Kidney epithelial cell (primary cell): Measurements from ENCODE around the gene RCSD1. TPM values are rescaled to one million over a fixed set of nuclear protein-coding genes. Genes with fewer than 3 reads are reported as not detected.

Source experiments
- DNase-seq: peaks from one replicate; pipeline ENCODE4 v3.0.0-alpha.2; 2010; ENCODE audit warnings: low read depth
- H3K27me3 ChIP-seq: 2 replicates; pipeline ENCODE4 v1.6.0; 2011; ENCODE audit warnings: low read length; ENCODE audit not compliant: control insufficient read depth, insufficient read depth
- H3K36me3 ChIP-seq: 2 replicates; pipeline ENCODE4 v1.5.1; 2011; ENCODE audit warnings: low read length; ENCODE audit not compliant: control insufficient read depth, insufficient read depth
- H3K4me3 ChIP-seq: 2 replicates; pipeline ENCODE4 v1.5.1; 2011; ENCODE audit warnings: low read depth, mild to moderate bottlenecking, control low read depth, low read length
- total RNA-seq: library from RNA; depleted of rRNA; stranded (reverse); fragments of >200 nt; gene quantifications from 2 replicates; pipeline ENCODE4 v1.2.3, GENCODE V29; 2015
- TF ChIP-seq, protein P1 (sequence below): IDR thresholded peaks from 2 replicates; pipeline ENCODE4 v1.5.1; 2011; ENCODE audit warnings: mild to moderate bottlenecking, moderate library complexity, low read length, control low read depth, inconsistent platforms; ENCODE audit not compliant: insufficient read depth, poor library complexity, severe bottlenecking

The RCSD1 gene
- total RNA-seq, 1 donor from 2014 or later = 0.21 TPM

DNA sequence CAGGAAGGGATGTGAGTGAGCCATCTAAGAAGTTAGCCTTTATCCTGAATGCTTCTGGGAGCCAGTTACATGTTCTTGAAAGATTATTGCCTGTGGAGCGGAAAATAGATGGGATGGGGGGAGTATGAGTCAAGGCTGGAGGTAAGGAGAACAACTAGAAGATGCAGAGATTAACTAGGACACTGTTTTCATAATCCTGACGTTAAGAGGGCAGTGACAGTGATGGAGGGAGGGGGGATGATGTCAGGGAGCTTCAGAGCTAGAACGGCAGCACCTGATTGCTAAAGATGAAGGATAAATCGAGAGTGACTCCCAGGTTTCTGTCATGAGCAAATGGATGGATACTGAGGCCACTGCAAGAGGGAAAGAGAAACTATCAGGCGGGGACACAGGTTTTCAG, 10.0 kb upstream of the RCSD1 start:
- no peak overlapping the region for H3K4me3 ChIP-seq
- H3K36me3 ChIP-seq = no peaks in the 10 kb centered on the region
- H3K27me3 ChIP-seq = no peaks in the 10 kb centered on the region
- TF ChIP-seq, protein P1, sequence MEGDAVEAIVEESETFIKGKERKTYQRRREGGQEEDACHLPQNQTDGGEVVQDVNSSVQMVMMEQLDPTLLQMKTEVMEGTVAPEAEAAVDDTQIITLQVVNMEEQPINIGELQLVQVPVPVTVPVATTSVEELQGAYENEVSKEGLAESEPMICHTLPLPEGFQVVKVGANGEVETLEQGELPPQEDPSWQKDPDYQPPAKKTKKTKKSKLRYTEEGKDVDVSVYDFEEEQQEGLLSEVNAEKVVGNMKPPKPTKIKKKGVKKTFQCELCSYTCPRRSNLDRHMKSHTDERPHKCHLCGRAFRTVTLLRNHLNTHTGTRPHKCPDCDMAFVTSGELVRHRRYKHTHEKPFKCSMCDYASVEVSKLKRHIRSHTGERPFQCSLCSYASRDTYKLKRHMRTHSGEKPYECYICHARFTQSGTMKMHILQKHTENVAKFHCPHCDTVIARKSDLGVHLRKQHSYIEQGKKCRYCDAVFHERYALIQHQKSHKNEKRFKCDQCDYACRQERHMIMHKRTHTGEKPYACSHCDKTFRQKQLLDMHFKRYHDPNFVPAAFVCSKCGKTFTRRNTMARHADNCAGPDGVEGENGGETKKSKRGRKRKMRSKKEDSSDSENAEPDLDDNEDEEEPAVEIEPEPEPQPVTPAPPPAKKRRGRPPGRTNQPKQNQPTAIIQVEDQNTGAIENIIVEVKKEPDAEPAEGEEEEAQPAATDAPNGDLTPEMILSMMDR = no peak
- DNase-seq = no peak

DNA sequence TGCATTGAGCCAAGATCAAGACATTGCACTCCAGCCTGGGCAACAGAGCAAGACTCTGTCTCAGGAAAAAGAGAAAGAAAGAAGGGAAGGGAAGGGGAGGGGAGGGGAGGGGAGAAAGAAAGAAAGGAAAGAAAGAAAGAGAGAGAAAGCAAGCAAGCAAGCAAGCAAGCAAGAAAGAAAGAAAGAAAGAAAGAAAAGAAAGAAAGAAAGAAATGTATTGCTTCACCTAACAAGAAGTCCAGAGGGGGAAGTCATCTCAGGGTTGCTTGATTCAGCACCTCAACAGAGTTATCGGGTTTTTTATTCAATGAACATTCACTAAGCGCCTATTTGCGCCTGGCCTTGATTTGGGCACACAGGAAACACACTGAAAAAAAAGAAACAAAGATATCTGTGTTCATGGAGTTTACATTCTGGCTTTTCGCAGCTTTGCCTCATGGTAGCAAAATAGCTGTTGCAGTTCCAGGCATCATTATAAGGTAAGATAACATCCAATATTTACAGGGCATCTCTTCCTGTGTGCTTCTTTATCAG, 8.2 kb upstream of the RCSD1 start:
- TF ChIP-seq, protein P1 = no peak
- no peaks in the 10 kb centered on the region for H3K36me3 ChIP-seq
- no peak for DNase-seq
- no peaks in the 10 kb centered on the region for H3K27me3 ChIP-seq
- no peak overlapping the region for H3K4me3 ChIP-seq

DNA sequence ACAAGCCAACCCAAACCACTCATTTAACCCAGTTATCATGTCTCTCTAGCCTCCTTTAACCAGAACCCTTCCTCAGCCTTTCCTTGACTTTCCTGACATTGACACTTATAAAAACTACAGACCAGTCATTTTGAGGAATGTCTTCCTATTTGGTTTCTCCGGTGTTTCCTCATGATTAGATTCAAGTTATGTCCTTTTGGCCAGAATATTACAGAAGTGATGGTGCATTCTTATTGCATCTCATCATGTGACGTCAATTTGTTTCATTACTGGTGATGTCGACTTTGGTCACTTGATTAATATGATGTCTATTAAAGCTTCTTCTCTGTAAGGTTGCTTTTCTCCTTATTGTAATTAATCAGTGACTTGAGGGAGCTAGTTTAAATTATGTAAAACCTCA, 6.1 kb upstream of the RCSD1 start:
- H3K4me3 ChIP-seq = no peak overlapping the region
- no peaks in the 10 kb centered on the region for H3K36me3 ChIP-seq
- H3K27me3 ChIP-seq = peaks cover 1% of the 10 kb centered on the region
- TF ChIP-seq, protein P1 = no peak
- no peak for DNase-seq

DNA sequence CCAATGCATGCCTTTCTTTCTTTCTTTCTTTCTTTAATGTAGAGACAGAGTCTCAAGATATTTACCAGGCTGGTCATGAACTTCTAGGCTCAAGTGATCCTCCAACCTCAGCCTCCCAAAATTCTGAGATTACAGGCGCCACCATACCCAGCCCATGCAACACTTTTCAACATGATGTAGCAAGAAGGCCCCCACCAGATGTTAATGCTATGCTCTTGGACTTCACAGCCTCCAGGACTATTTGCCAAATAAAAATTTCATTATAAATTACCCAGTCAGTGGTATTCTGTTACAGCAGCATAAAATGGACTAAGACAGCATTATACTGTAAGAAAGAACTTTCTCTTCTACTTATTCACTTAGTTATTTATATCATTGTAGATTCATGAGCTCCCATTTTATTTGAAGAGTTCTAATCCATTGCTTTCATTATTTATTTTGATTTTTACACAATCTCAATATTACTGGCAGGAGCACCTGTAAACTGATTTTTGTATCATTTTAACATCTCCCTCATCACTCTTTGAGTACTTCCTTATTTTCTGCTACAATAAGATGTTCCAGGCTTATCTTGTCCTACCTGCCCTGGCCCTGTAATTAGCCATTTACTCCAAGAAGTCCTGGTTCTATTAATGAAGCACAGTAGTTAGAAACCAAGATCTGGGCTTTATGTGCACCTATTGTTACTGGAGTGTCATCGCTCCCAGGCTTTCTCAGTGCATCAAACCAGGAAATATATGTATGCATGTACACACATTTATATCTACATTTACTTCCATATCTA, 4.8 kb upstream of the RCSD1 start:
- TF ChIP-seq, protein P1 = no peak
- Histone ChIP-seq H3K36me3 (no peaks in the 10 kb centered on the region), H3K4me3 (no peak overlapping the region), H3K27me3 (peaks cover 10% of the 10 kb centered on the region)
- no peak for DNase-seq

DNA sequence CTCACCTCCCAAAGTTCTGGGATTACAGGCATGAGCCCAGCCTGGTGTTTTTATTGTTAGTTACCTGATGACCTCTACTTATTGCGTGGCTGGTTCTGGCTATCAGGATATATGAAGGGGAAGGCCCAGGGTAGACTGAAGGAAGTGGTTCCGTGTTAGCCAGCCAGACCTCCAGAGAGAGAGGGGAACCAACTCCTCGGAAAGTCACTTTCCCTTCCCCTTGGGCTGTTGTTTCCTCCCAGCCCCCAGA, 2.5 kb upstream of the RCSD1 start:
- TF ChIP-seq, protein P1 = no peak
- Histone ChIP-seq H3K36me3 (no peaks in the 10 kb centered on the region), H3K4me3 (no peak overlapping the region), H3K27me3 (peaks cover 17% of the 10 kb centered on the region)
- DNase-seq = no peak

DNA sequence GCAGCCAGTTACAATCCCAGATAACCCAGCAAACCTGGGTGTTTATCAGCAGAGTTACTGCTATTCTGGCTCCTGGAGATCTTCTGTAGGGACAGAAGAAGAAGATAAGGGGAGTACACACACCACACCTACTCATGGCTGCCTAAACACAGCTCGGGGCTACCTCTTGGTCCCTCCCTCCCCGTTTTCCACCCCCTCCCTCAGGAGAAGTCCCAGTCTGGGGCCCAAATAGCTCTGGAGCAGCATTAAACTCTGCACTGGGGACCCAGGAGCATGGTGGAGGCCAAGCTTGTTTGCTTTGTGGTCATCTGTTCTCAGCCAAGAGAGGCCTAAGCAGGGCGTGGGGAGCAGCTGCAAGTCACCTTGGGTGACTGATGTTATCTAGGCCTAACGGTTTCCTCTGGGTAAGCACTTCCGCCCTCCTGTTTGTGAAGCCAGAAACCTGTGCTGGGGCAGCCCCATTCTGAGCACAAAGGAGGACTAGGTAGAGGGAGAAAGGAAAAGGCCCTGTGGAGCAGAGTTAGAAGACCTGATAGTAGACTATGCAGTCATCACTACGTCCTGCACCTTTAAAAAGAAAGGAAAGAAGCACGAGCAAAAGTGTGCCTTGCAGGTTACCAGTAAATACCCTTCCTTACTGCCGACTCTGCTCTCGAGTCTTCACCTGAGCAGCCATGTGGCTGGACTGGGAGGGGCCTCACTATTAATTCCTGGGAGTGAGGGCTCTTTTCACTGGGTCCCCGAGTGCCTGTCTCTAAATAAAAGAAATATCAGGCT, 2.0 kb upstream of the RCSD1 start:
- peaks cover 17% of the 10 kb centered on the region for H3K27me3 ChIP-seq
- TF ChIP-seq, protein P1 = no peak
- H3K36me3 ChIP-seq = no peaks in the 10 kb centered on the region
- H3K4me3 ChIP-seq = no peak overlapping the region
- DNase-seq = no peak
